Measurements from ENCODE around the gene EIF4E1B. TPM values are rescaled to one million over a fixed set of nuclear protein-coding genes. Genes with fewer than 3 reads are reported as not detected.

EIF4E1B gene
- total and polyA plus RNA-seq, 4 donors = not detected

DNA sequence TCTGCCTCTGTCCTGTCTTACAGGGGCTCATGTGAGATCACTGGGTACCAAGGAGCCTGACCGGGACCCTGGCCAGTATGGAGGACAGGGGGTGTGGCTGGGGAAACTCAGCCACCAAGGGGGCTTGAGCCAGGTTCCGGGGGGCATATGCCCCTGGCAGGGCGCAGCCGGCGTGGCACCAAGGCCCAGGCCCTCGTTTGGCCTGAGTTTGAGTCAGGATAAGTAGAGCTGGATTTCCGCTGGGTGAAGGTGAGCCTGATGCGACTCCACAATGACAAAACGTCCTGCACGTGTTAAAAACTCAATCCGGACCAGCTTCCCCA is 16.2 kb downstream of the EIF4E1B start:
- Histone ChIP-seq H3K4me3 (ENCODE audit: low read depth in 1 of 3, low read length in 3 of 3) (peak overlapping the region; percentile 51 to 76 (median 59)), H3K4me1 (ENCODE audit: control insufficient read depth in 4 of 4, insufficient read depth in 4 of 4, low read length in 3 of 4) (peaks cover 5 to 18% (median 14%) of the 10 kb centered on the region in 4 donors), H3K36me3 (ENCODE audit: control insufficient read depth in 4 of 4, insufficient read depth in 3 of 4, low read depth in 1 of 4, low read length in 3 of 4) (no peaks in the 10 kb centered on the region), H3K27ac (ENCODE audit: low read depth in 1 of 2, low read length in 2 of 2) (peak overlapping the region; percentile 18 to 40), H3K9ac (ENCODE audit: low read depth in 1 of 2, low read length in 2 of 2) (no peak overlapping the region), H3K9me3 (ENCODE audit: control insufficient read depth in 4 of 4, low read length in 3 of 4) (no peaks in the 10 kb centered on the region), H3K27me3 (ENCODE audit: control insufficient read depth in 4 of 4, insufficient read depth in 4 of 4, low read length in 3 of 4) (no peaks in the 10 kb centered on the region)
- TF ChIP-seq HNF4G (IDR thresholded peaks at IDR 0.05) (no peak), FOXA2 (IDR thresholded peaks at IDR 0.05) (no peak), NR2F2 (IDR thresholded peaks at IDR 0.05) (no peak), EGR1 (IDR thresholded peaks at IDR 0.05; ENCODE audit: low read depth in 2 of 2) (no peak), RXRA (IDR thresholded peaks at IDR 0.05) (no peak), GABPA (IDR thresholded peaks at IDR 0.05 in 1 of 2, conservative IDR thresholded peaks at IDR 0.05 in 1 of 2) (no peak), HNF4A (conservative IDR thresholded peaks at IDR 0.05) (no peak), SP1 (IDR thresholded peaks at IDR 0.05) (no peak), FOXA1 (IDR thresholded peaks at IDR 0.05) (no peak), YY1 (IDR thresholded peaks at IDR 0.05) (no peak), TAF1 (conservative IDR thresholded peaks at IDR 0.05) (no peak)
- TF ChIP-seq, protein P1, sequence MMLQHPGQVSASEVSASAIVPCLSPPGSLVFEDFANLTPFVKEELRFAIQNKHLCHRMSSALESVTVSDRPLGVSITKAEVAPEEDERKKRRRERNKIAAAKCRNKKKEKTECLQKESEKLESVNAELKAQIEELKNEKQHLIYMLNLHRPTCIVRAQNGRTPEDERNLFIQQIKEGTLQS (IDR thresholded peaks at IDR 0.05) = no peak
- TF ChIP-seq, protein P2, sequence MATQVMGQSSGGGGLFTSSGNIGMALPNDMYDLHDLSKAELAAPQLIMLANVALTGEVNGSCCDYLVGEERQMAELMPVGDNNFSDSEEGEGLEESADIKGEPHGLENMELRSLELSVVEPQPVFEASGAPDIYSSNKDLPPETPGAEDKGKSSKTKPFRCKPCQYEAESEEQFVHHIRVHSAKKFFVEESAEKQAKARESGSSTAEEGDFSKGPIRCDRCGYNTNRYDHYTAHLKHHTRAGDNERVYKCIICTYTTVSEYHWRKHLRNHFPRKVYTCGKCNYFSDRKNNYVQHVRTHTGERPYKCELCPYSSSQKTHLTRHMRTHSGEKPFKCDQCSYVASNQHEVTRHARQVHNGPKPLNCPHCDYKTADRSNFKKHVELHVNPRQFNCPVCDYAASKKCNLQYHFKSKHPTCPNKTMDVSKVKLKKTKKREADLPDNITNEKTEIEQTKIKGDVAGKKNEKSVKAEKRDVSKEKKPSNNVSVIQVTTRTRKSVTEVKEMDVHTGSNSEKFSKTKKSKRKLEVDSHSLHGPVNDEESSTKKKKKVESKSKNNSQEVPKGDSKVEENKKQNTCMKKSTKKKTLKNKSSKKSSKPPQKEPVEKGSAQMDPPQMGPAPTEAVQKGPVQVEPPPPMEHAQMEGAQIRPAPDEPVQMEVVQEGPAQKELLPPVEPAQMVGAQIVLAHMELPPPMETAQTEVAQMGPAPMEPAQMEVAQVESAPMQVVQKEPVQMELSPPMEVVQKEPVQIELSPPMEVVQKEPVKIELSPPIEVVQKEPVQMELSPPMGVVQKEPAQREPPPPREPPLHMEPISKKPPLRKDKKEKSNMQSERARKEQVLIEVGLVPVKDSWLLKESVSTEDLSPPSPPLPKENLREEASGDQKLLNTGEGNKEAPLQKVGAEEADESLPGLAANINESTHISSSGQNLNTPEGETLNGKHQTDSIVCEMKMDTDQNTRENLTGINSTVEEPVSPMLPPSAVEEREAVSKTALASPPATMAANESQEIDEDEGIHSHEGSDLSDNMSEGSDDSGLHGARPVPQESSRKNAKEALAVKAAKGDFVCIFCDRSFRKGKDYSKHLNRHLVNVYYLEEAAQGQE (IDR thresholded peaks at IDR 0.05) = no peak
- no peak for DNase-seq (ENCODE audit: low spot score)
- 33% methylated on average over 11 of the region's 11 CpGs for WGBS

DNA sequence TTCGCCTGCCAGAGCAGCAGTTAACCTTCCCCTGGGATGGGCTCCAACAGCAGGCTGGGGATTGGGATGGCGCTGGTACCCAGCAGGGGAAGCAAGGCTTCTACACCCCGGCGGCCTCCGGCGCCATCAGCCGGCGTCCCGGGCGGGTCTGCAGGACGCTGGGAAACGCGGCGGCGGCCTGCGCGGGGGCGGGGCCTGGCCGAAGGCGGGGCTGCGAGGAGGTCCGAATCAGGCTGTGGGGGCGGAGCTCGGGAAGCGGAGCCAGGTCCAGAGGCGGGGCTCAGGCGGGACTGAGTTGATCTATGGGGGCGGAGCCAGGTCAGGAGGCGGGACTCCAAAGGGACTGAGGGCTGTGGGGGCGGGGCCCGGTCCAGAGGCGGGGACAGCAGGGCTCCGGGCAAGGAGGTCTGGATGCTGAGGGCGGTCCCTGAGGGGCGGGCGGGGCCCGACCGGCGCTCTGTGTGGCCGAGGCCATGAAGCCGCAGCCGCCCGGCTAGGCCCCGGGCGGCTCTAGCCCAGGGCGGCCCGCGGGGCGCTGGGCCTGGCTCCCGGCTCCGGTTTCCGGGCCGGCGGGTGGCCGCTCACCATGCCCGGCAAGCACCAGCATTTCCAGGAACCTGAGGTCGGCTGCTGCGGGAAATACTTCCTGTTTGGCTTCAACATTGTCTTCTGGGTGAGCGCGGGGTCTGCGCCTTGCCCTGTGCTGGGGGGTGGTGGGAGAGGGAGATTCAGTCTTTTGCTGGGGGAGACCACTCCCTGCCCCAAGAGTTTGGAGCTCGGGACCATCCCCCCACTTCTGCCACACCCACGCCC is 16.8 kb downstream of the EIF4E1B start, which contains the start of gene TSPAN17:
TSPAN17 (plus strand) TSS at position 455 of the 813 bp plus-strand sequence; CDS start at position 587, 132 bp downstream.
- peaks cover 5 to 18% (median 14%) of the 10 kb centered on the region in 4 donors for H3K4me1 ChIP-seq (ENCODE audit: control insufficient read depth in 4 of 4, insufficient read depth in 4 of 4, low read length in 3 of 4)
- peak within 1 kb of the TSS; percentile 59 to 83 (median 76) for H3K4me3 ChIP-seq (ENCODE audit: low read depth in 1 of 3, low read length in 3 of 3)
- H3K27ac ChIP-seq (ENCODE audit: low read depth in 1 of 2, low read length in 2 of 2) = peak within 1 kb of the TSS; percentile 18 to 40
- TF ChIP-seq SP1 (IDR thresholded peaks at IDR 0.05) (peak; percentile 78), FOXA1 (IDR thresholded peaks at IDR 0.05) (no peak), HNF4A (conservative IDR thresholded peaks at IDR 0.05) (peak in 1 of 2 donors; percentile 11), NR2F2 (IDR thresholded peaks at IDR 0.05) (no peak), GABPA (IDR thresholded peaks at IDR 0.05 in 1 of 2, conservative IDR thresholded peaks at IDR 0.05 in 1 of 2) (peak in 1 of 2 donors; percentile 23), EGR1 (IDR thresholded peaks at IDR 0.05; ENCODE audit: low read depth in 2 of 2) (peak in 1 of 2 donors; percentile 86), RAD21 (IDR thresholded peaks at IDR 0.05) (peak in 1 of 2 donors; percentile 49)
- TF ChIP-seq, protein P2 (IDR thresholded peaks at IDR 0.05) = peak; percentile 70
- TF ChIP-seq, protein P3, sequence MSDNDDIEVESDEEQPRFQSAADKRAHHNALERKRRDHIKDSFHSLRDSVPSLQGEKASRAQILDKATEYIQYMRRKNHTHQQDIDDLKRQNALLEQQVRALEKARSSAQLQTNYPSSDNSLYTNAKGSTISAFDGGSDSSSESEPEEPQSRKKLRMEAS (IDR thresholded peaks at IDR 0.05) = no peak
- TF ChIP-seq, protein P4, sequence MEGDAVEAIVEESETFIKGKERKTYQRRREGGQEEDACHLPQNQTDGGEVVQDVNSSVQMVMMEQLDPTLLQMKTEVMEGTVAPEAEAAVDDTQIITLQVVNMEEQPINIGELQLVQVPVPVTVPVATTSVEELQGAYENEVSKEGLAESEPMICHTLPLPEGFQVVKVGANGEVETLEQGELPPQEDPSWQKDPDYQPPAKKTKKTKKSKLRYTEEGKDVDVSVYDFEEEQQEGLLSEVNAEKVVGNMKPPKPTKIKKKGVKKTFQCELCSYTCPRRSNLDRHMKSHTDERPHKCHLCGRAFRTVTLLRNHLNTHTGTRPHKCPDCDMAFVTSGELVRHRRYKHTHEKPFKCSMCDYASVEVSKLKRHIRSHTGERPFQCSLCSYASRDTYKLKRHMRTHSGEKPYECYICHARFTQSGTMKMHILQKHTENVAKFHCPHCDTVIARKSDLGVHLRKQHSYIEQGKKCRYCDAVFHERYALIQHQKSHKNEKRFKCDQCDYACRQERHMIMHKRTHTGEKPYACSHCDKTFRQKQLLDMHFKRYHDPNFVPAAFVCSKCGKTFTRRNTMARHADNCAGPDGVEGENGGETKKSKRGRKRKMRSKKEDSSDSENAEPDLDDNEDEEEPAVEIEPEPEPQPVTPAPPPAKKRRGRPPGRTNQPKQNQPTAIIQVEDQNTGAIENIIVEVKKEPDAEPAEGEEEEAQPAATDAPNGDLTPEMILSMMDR (IDR thresholded peaks at IDR 0.05; ENCODE audit: low read depth, low read length, missing input control) = peak; percentile 8
- H3K36me3 ChIP-seq (ENCODE audit: control insufficient read depth in 4 of 4, insufficient read depth in 3 of 4, low read depth in 1 of 4, low read length in 3 of 4) = no peaks in the 10 kb centered on the region
- H3K9ac ChIP-seq (ENCODE audit: low read depth in 1 of 2, low read length in 2 of 2) = peak within 1 kb of the TSS; percentile 4 to 72
- DNase-seq (ENCODE audit: low spot score) = peak; percentile 100
- H3K27me3 ChIP-seq (ENCODE audit: control insufficient read depth in 4 of 4, insufficient read depth in 4 of 4, low read length in 3 of 4) = no peaks in the 10 kb centered on the region
- H3K9me3 ChIP-seq (ENCODE audit: control insufficient read depth in 4 of 4, low read length in 3 of 4) = no peaks in the 10 kb centered on the region
- WGBS = under 1% methylated on average over 63 of the region's 63 CpGs

Measured in liver (tissue), 9 donors.